ENCODE data around the gene GTSE1.

The GTSE1 gene

DNA sequence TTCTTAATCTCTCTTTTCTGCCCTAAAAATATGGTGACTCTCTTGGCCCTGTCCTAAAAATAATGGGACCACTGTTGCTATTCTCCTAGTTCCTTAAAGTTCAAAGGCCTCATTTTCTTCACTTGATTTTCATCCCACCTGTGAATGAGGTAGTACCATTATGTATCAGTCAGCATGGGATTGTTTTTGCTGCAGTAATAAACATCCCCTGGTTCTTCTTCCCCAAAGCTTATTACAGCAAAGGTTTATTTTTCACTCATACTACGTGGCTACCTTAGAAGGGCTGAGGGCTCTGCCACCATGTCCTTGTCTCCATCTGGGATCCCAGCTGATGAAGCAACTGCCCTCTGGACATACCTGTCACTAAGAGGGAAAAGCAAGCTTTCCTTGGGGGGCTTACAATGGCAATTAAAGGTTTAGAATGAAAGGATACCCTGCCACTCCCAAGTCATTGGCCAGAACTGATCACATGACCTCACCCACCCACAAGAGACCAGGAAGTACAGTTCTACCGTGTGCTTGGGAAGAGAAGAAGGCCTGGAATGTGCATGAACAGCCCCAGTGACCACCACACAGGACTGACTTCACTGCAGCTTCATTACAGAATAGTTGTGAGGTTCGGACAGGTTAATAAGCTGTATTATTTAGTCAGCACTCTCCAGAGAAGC lies 21.1 kb upstream of the GTSE1 start:
- CTCF ChIA-PET: no interaction called here
- TF ChIP-seq, protein P1, sequence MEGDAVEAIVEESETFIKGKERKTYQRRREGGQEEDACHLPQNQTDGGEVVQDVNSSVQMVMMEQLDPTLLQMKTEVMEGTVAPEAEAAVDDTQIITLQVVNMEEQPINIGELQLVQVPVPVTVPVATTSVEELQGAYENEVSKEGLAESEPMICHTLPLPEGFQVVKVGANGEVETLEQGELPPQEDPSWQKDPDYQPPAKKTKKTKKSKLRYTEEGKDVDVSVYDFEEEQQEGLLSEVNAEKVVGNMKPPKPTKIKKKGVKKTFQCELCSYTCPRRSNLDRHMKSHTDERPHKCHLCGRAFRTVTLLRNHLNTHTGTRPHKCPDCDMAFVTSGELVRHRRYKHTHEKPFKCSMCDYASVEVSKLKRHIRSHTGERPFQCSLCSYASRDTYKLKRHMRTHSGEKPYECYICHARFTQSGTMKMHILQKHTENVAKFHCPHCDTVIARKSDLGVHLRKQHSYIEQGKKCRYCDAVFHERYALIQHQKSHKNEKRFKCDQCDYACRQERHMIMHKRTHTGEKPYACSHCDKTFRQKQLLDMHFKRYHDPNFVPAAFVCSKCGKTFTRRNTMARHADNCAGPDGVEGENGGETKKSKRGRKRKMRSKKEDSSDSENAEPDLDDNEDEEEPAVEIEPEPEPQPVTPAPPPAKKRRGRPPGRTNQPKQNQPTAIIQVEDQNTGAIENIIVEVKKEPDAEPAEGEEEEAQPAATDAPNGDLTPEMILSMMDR (conservative IDR thresholded peaks at IDR 0.05; ENCODE audit: low read depth): no peak
- no peak for DNase-seq (ENCODE audit: low spot score)

DNA sequence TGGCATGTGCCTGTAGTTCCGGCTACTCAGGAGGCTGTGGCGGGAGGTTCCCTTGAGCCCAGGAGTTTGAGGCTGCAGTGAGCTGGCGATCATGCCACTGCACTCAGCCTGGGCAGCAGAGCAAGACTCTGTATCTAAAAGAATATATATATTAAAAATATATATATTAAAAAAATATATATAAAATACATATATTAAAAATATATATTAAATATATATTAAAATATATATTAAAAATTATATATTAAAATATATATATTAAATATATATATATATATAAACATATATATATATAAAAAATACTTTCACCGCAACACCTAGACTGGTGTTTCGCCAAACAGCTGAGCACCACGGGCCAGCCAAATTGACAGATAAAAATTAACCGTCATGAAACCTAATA lies 20.1 kb upstream of the GTSE1 start:
- POLR2A ChIA-PET (ENCODE audit: low non-redundant PET): no interaction called here
- no peak overlapping the region for H3K27ac ChIP-seq
- CTCF ChIA-PET: no interaction called here
- TF ChIP-seq, protein P1 (conservative IDR thresholded peaks at IDR 0.05; ENCODE audit: low read depth): no peak
- no peak for DNase-seq (ENCODE audit: low spot score)

More for the DNA sequence above, 21.1 kb upstream of the GTSE1 start:
- POLR2A ChIA-PET (ENCODE audit: low non-redundant PET): no interaction called here
- H3K27ac ChIP-seq: no peak overlapping the region

- TF ChIP-seq, protein P1 (conservative IDR thresholded peaks at IDR 0.05; ENCODE audit: low read depth): no peak
- H3K27ac ChIP-seq: no peak overlapping the region
- ChIA-PET CTCF (no interaction called here), POLR2A (ENCODE audit: low non-redundant PET) (no interaction called here)
- no peak for DNase-seq (ENCODE audit: low spot score)
These were observed 17.7 kb upstream of the GTSE1 start for GRCh38 chr22:46278656-46279645.

GRCh38 chr22:46280063-46280817 lies 16.4 kb upstream of the GTSE1 start:
- 0 out of 2 replicates have a peak overlapping the region, but pooled peaks have one; percentile 0 for H3K27ac ChIP-seq
- TF ChIP-seq, protein P1 (conservative IDR thresholded peaks at IDR 0.05; ENCODE audit: low read depth): no peak
- POLR2A ChIA-PET (ENCODE audit: low non-redundant PET): interaction anchor here (0.6 kb wide), 1 partner anchor 26 kb away, joined by 4 read pairs; no protein-coding TSS in a partner anchor
- CTCF ChIA-PET: interaction anchor here (0.7 kb wide), 1 partner anchor 267 kb away, joined by 5 read pairs; no protein-coding TSS in a partner anchor
- no peak for DNase-seq (ENCODE audit: low spot score)

- H3K27ac ChIP-seq: 0 out of 2 replicates have a peak overlapping the region, but pooled peaks have one; percentile 5
- CTCF ChIA-PET: interaction anchor here (0.6 kb wide), 1 partner anchor 34 kb away, joined by 3 read pairs; no protein-coding TSS in a partner anchor
- TF ChIP-seq, protein P1 (conservative IDR thresholded peaks at IDR 0.05; ENCODE audit: low read depth): no peak
- no peak for DNase-seq (ENCODE audit: low spot score)
- POLR2A ChIA-PET (ENCODE audit: low non-redundant PET): interaction anchor here (0.6 kb wide), 1 partner anchor 27 kb away, joined by 4 read pairs; no protein-coding TSS in a partner anchor
These were observed 15.6 kb upstream of the GTSE1 start for GRCh38 chr22:46280999-46281623.

Measured in RWPE1 (cell line).